Body of pancreas (tissue), 4 donors: ENCODE results near the gene UBAP2. TPM values are rescaled to one million over a fixed set of nuclear protein-coding genes. Genes with fewer than 3 reads are reported as not detected.
A peak's percentile ranks its signal among the peaks of the same experiment; 100 is the strongest.

Source experiments
- ATAC-seq: fragments of 150-250 bp; one replicate; pipeline ENCODE4 v1.9.1; 2016
- DNase-seq, 4 donors: peaks; one replicate each; pipeline ENCODE4 v3.0.0-alpha.2; 2019
- H3K27ac ChIP-seq, 4 donors: fragments of 200-600 bp; sonication (generic); 1 replicate in 3 of 4; 2 replicates in 1 of 4; pipeline versions ENCODE4 v1.5.1 to v1.6.1; 2016 to 2019; ENCODE audit warnings: mild to moderate bottlenecking in 1 of 4, mixed read lengths in 1 of 4, moderate library complexity in 1 of 4
- H3K27me3 ChIP-seq, 2 donors: fragments of 200-600 bp; sonication (generic); one replicate each; pipeline ENCODE4 v1.6.0; 2016; ENCODE audit warnings: mild to moderate bottlenecking in 1 of 2
- H3K36me3 ChIP-seq, 2 donors: fragments of 200-600 bp; sonication (generic); replicated peaks in 1 of 2; 2 replicates each; pipeline ENCODE4 v1.5.1; 2016; ENCODE audit warnings: low read depth in 2 of 2; ENCODE audit not compliant: insufficient read depth in 1 of 2
- H3K4me1 ChIP-seq: fragments of 200-600 bp; sonication (generic); one replicate; pipeline ENCODE4 v1.6.0; 2016
- H3K4me3 ChIP-seq, 2 donors: fragments of 200-600 bp; sonication (generic); 1 replicate in 1 of 2; 2 replicates in 1 of 2; pipeline ENCODE4 v1.5.1; 2016 to 2019
- H3K9me3 ChIP-seq, 3 donors: fragments of 200-600 bp; sonication (generic); 1 replicate in 2 of 3; 2 replicates in 1 of 3; pipeline ENCODE4 v1.5.1; 2016
- CTCF ChIP-seq, 7 experiments: fragments of 450-650 bp in 4 of 7; fragments of 200-600 bp in 3 of 7; sonication (generic) in 3 of 7; IDR thresholded peaks; one replicate each; pipeline ENCODE4 v1.5.1; 2016 to 2019; ENCODE audit warnings: antibody characterized with exemption in 7 of 7
- POLR2A ChIP-seq, 3 donors: fragments of 450-650 bp; IDR thresholded peaks; one replicate each; pipeline ENCODE4 v1.6.1; 2016; ENCODE audit warnings: antibody characterized with exemption in 3 of 3, mild to moderate bottlenecking in 2 of 3
- WGBS, 2 donors: methylation state at CpG; one replicate each; pipeline ENCODE4 v1.1.5; 2017; 5-methylcytosine and 5-hydroxymethylcytosine counted together
- intact Hi-C: fragments of 100-400 bp; cut with DNase I; formaldehyde crosslinking; loops from one replicate; pipeline ENCODE4 v1.15.1; 2023
- small RNA-seq: library from RNA; depleted of rRNA; stranded (forward); fragments of <200 nt; gene quantifications from one replicate; pipeline ENCODE3, GENCODE V24; 2016
- total RNA-seq, 2 donors: library from RNA; depleted of rRNA; stranded (reverse); fragments of >200 nt; gene quantifications; one replicate each; pipeline ENCODE4 v1.1.0, GENCODE V29; 2016

Gene UBAP2
- total RNA-seq, 2 donors from 2014 or later = 14.2 to 15.3 TPM

- ATAC-seq (no peak), DNase-seq (peak in 3 of 4 donors; percentile 24 to 42 (median 28))
- no peak for TF ChIP-seq POLR2A (IDR thresholded peaks at IDR 0.05)
- no peak for TF ChIP-seq CTCF (IDR thresholded peaks at IDR 0.05)
- peaks cover 49% of the 10 kb centered on the region for H3K4me1 ChIP-seq
- 28 to 31% methylated on average over 7 of the region's 7 CpGs for WGBS, 2 donors
- H3K4me3 ChIP-seq = no peak overlapping the region
- no peaks in the 10 kb centered on the region for H3K9me3 ChIP-seq
- H3K36me3 ChIP-seq = no peaks in the 10 kb centered on the region
- intact Hi-C loops = no loop called here
- H3K27ac ChIP-seq = peak overlapping the region in 3 of 4 donors; percentile 4 to 12 (median 4)
- no peaks in the 10 kb centered on the region for H3K27me3 ChIP-seq
Measured at GRCh38 chr9:33878691-33879366, 169.9 kb downstream of the UBAP2 start.

- ATAC-seq = no peak
- intact Hi-C loops = no loop called here
Measured at GRCh38 chr9:33877727-33878489, 170.8 kb downstream of the UBAP2 start.

More at GRCh38 chr9:33877727-33878489, 170.8 kb downstream of the UBAP2 start:
- peaks cover 47% of the 10 kb centered on the region for H3K4me1 ChIP-seq
- no peak overlapping the region for H3K4me3 ChIP-seq
- DNase-seq = no peak
- TF ChIP-seq CTCF (IDR thresholded peaks at IDR 0.05) = no peak
- no peak for TF ChIP-seq POLR2A (IDR thresholded peaks at IDR 0.05)
- no peaks in the 10 kb centered on the region for H3K9me3 ChIP-seq
- H3K36me3 ChIP-seq = no peaks in the 10 kb centered on the region
- WGBS, 2 donors = 60 to 67% methylated on average over 10 of the region's 10 CpGs
- peak overlapping the region in 2 of 4 donors; percentile 4 to 9 for H3K27ac ChIP-seq
- no peaks in the 10 kb centered on the region for H3K27me3 ChIP-seq

Small RNAs within 50 kb of the gene (small RNA-seq; reads per million reads assigned to genes)
- gene RN7SKP114 (0.94 reads per million, percentile 35 among the genes with 10 or more reads in this experiment), gene SNORD121A (9.2 reads per million, percentile 91 among the genes with 10 or more reads in this experiment), gene SNORD121B (not detected)

Other genes with a start within 250 kb of the UBAP2 start
- 10 to 100 TPM; 26.7 to 31.4 TPM for gene UBE2R2, start 231.7 kb downstream of the UBAP2 start, total RNA-seq
- gene DCAF12, start 77.8 kb upstream of the UBAP2 start, total RNA-seq = 10 to 100 TPM; 14.3 to 19.1 TPM
- gene UBAP1, start 130.2 kb upstream of the UBAP2 start, total RNA-seq = 10 to 100 TPM; 18.9 to 19.1 TPM